OCI-LY7 (cell line): ENCODE results near the gene ZNF423. TPM values are rescaled to one million over a fixed set of nuclear protein-coding genes. Genes with fewer than 3 reads are reported as not detected.

Source experiments
- BruUV-seq: library from RNA; stranded (reverse); fragments of 400-500 nt; replicated peaks from 2 replicates; lab custom pipeline; 2021; lab: Mats Ljungman, UMichigan
- CTCF ChIA-PET: fragments of 300-600 bp; sonication (Branson Sonifier 250); formaldehyde crosslinking; loops from one replicate; lab custom pipeline; 2022; ENCODE audit warnings: antibody characterized with exemption; ENCODE audit not compliant: unreplicated experiment; lab: Charles Lee
- POLR2A ChIA-PET: fragments of 300-600 bp; sonication (Branson Sonifier 250); formaldehyde crosslinking; loops from one replicate; lab custom pipeline; 2022; ENCODE audit warnings: antibody characterized with exemption; lab: Charles Lee
- DNase-seq: peaks from one replicate; pipeline ENCODE4 v3.0.0-alpha.2; 2015; ENCODE audit warnings: low spot score
- H2AFZ ChIP-seq: fragments of 200-600 bp; sonication (generic), shearing (Covaris generic); 2 replicates; pipeline ENCODE4 v1.6.1; 2014; ENCODE audit warnings: mild to moderate bottlenecking, antibody characterized with exemption, low read length, moderate library complexity
- H3K27ac ChIP-seq: fragments of 200-600 bp; sonication (generic); 2 replicates; pipeline ENCODE4 v1.5.1; 2014; ENCODE audit warnings: mixed run types, low read depth, mild to moderate bottlenecking, moderate library complexity, low read length, inconsistent platforms; ENCODE audit not compliant: poor library complexity, severe bottlenecking
- H3K36me3 ChIP-seq: fragments of 200-600 bp; sonication (generic); 2 replicates; pipeline ENCODE4 v1.6.1; 2014; ENCODE audit warnings: mild to moderate bottlenecking, antibody characterized with exemption, low read length, moderate library complexity, mixed read lengths; ENCODE audit not compliant: insufficient read depth
- H3K4me1 ChIP-seq: fragments of 200-600 bp; sonication (generic); 2 replicates; pipeline ENCODE4 v1.5.1; 2014; ENCODE audit warnings: mild to moderate bottlenecking, low read length; ENCODE audit not compliant: insufficient read depth, poor library complexity, severe bottlenecking
- H3K4me2 ChIP-seq: fragments of 200-600 bp; sonication (generic); 2 replicates; pipeline ENCODE4 v1.6.1; 2014; ENCODE audit warnings: mild to moderate bottlenecking, low read length
- H3K4me3 ChIP-seq: fragments of 200-600 bp; sonication (generic); 2 replicates; pipeline ENCODE4 v1.5.1; 2014; ENCODE audit warnings: mild to moderate bottlenecking, low read depth, low read length; ENCODE audit not compliant: poor library complexity, severe bottlenecking
- H3K79me2 ChIP-seq: fragments of 200-600 bp; sonication (generic); 2 replicates; pipeline ENCODE4 v1.6.1; 2016; ENCODE audit warnings: low read depth, mild to moderate bottlenecking, low read length, moderate library complexity, mixed read lengths; ENCODE audit not compliant: insufficient read depth
- H3K9me2 ChIP-seq: fragments of 200-600 bp; sonication (generic); 2 replicates; pipeline ENCODE4 v1.6.1; 2016; ENCODE audit warnings: mild to moderate bottlenecking, low read length, mixed read lengths; ENCODE audit not compliant: insufficient read depth
- H3K9me3 ChIP-seq: fragments of 200-600 bp; sonication (generic); 2 replicates; pipeline ENCODE4 v1.6.1; 2014; ENCODE audit warnings: mild to moderate bottlenecking, mixed run types, low read length, mixed read lengths
- H4K20me1 ChIP-seq: fragments of 200-600 bp; sonication (generic); 2 replicates; pipeline ENCODE4 v1.6.1; 2014; ENCODE audit warnings: mild to moderate bottlenecking, antibody characterized with exemption, low read length, moderate library complexity, mixed read lengths; ENCODE audit not compliant: insufficient read depth
- CTCF ChIP-seq: fragments of 200-600 bp; sonication (generic); conservative IDR thresholded peaks from 2 replicates; pipeline ENCODE4 v1.5.1; 2014; ENCODE audit warnings: mild to moderate bottlenecking, antibody characterized with exemption, low read length, moderate library complexity, mixed read lengths
- EZH2phosphoT487 ChIP-seq: fragments of 200-600 bp; sonication (generic); IDR thresholded peaks from 2 replicates; pipeline ENCODE4 v1.6.1; 2018; ENCODE audit warnings: low read depth, borderline replicate concordance, mild to moderate bottlenecking, mixed run types, antibody characterized with exemption, low read length, moderate library complexity, mixed read lengths
- intact Hi-C: fragments of 100-400 bp; cut with micrococcal nuclease; formaldehyde crosslinking; loops from one replicate; pipeline ENCODE4 v1.10.0; 2022; ENCODE audit not compliant: unreplicated experiment
- total RNA-seq, 2 experiments: library from RNA; depleted of rRNA in 1 of 2; stranded (reverse); fragments of >200 nt in 1 of 2; shearing (Covaris generic) in 1 of 2; gene quantifications; 2 replicates each; pipeline ENCODE4 v1.2.3, GENCODE V29; 2014 to 2022

The ZNF423 gene
- total RNA-seq, 2 experiments from 2014 or later: 0.09 to 0.13 TPM

- CTCF ChIA-PET: no interaction called here
- no TSS peak for BruUV-seq
These were observed 203.3 kb downstream of the ZNF423 start for GRCh38 chr16:49652456-49653172.

GRCh38 chr16:49651996-49652395, 203.9 kb downstream of the ZNF423 start:
- H3K4me2 ChIP-seq: no peak overlapping the region
- BruUV-seq: no TSS peak
- no peak for DNase-seq

More at GRCh38 chr16:49652456-49653172, 203.3 kb downstream of the ZNF423 start:
- intact Hi-C loops: no loop called here
- POLR2A ChIA-PET: interaction anchor here (0.5 to 0.7 kb wide), 3 partner anchors 15 to 1176 kb away, joined by 3 to 4 read pairs (median 3); no protein-coding TSS in a partner anchor
- no peak for TF ChIP-seq CTCF
- no peaks in the 10 kb centered on the region for H4K20me1 ChIP-seq
- H3K79me2 ChIP-seq: no peaks in the 10 kb centered on the region
- no peaks in the 10 kb centered on the region for H3K4me1 ChIP-seq
- H3K9me2 ChIP-seq: no peaks in the 10 kb centered on the region
- H3K9me3 ChIP-seq: no peaks in the 10 kb centered on the region
- no peak overlapping the region for H3K4me2 ChIP-seq
- no peaks in the 10 kb centered on the region for H3K36me3 ChIP-seq
- no peak overlapping the region for H3K27ac ChIP-seq
- no peak for DNase-seq
- no peak overlapping the region for H3K4me3 ChIP-seq
- no peak overlapping the region for H2AFZ ChIP-seq

More at GRCh38 chr16:49651996-49652395, 203.9 kb downstream of the ZNF423 start:
- intact Hi-C loops: no loop called here
- TF ChIP-seq EZH2phosphoT487: no peak
- TF ChIP-seq CTCF: no peak
- no peaks in the 10 kb centered on the region for H3K9me2 ChIP-seq
- CTCF ChIA-PET: no interaction called here
- no peak overlapping the region for H3K4me3 ChIP-seq
- POLR2A ChIA-PET: interaction anchor here (0.5 to 0.7 kb wide), 2 partner anchors 15 to 48 kb away, joined by 3 to 4 read pairs; no protein-coding TSS in a partner anchor
- H4K20me1 ChIP-seq: no peaks in the 10 kb centered on the region
- no peaks in the 10 kb centered on the region for H3K79me2 ChIP-seq
- H3K4me1 ChIP-seq: no peaks in the 10 kb centered on the region
- H2AFZ ChIP-seq: no peak overlapping the region
- no peak overlapping the region for H3K27ac ChIP-seq
- no peaks in the 10 kb centered on the region for H3K36me3 ChIP-seq
- no peaks in the 10 kb centered on the region for H3K9me3 ChIP-seq
